Upper lobe of left lung (tissue), 6 donors: ENCODE measurements around the gene C2orf78. TPM values are rescaled to one million over a fixed set of nuclear protein-coding genes. Genes with fewer than 3 reads are reported as not detected.
A peak's percentile ranks its signal among the peaks of the same experiment; 100 is the strongest.

Experiments
- ATAC-seq, 2 donors: fragments of 200-7000 bp; cut with Tn5 transposase; one replicate each; pipeline ENCODE4 v1.9.1; 2022; ENCODE audit warnings: mild to moderate bottlenecking in 2 of 2, moderate library complexity in 2 of 2; ENCODE audit not compliant: low FRiP score in 2 of 2
- DNase-seq, 2 donors: peaks; one replicate each; pipeline ENCODE4 v3.0.0-alpha.2; 2019 to 2020
- H3K27ac ChIP-seq, 4 donors: fragments of 200-600 bp; sonication (generic); one replicate each; pipeline ENCODE4 v1.5.1; 2016 to 2019
- H3K27me3 ChIP-seq, 4 donors: fragments of 200-600 bp; sonication (generic); one replicate each; pipeline ENCODE4 v1.5.1; 2017 to 2019
- H3K36me3 ChIP-seq, 4 donors: fragments of 200-600 bp; sonication (generic); one replicate each; pipeline ENCODE4 v1.5.1; 2016 to 2019
- H3K4me1 ChIP-seq, 4 donors: fragments of 200-600 bp; sonication (generic); one replicate each; pipeline ENCODE4 v1.5.1; 2018 to 2019
- H3K4me3 ChIP-seq, 4 donors: fragments of 200-600 bp; sonication (generic); one replicate each; pipeline ENCODE4 v1.5.1; 2017 to 2019; ENCODE audit warnings: mild to moderate bottlenecking in 2 of 4, moderate library complexity in 1 of 4
- H3K9me3 ChIP-seq, 4 donors: fragments of 200-600 bp; sonication (generic); one replicate each; pipeline ENCODE4 v1.5.1; 2018 to 2019
- EP300 ChIP-seq, 4 donors: sonication (generic); formaldehyde crosslinking; IDR thresholded peaks; one replicate each; pipeline ENCODE4 v1.5.1; 2017; ENCODE audit warnings: antibody characterized with exemption in 4 of 4, control low read depth in 2 of 4
- POLR2A ChIP-seq, 4 donors: fragments of 450-650 bp; IDR thresholded peaks; one replicate each; pipeline ENCODE4 v1.5.1; 2016 to 2017; ENCODE audit warnings: antibody characterized with exemption in 4 of 4, mild to moderate bottlenecking in 2 of 4
- POLR2AphosphoS5 ChIP-seq, 2 donors: sonication (generic); formaldehyde crosslinking; IDR thresholded peaks; one replicate each; pipeline ENCODE4 v1.5.1; 2017; ENCODE audit warnings: antibody characterized with exemption in 2 of 2
- WGBS, 2 donors: methylation state at CpG; one replicate each; pipeline ENCODE4 v1.1.5; 2017 to 2018; 5-methylcytosine and 5-hydroxymethylcytosine counted together
- total RNA-seq, 6 donors: library from RNA; depleted of rRNA in 4 of 6; stranded (reverse); fragments of >200 nt in 4 of 6; gene quantifications; one replicate each; pipeline versions ENCODE4 v1.1.0 to v1.2.1, GENCODE V29; 2016 to 2021
- TF ChIP-seq, protein P1 (sequence below), 6 experiments: fragments of 450-650 bp in 4 of 6; fragments of 200-600 bp in 2 of 6; sonication (generic) in 2 of 6; IDR thresholded peaks; one replicate each; pipeline ENCODE4 v1.5.1; 2016 to 2019; ENCODE audit warnings: antibody characterized with exemption in 6 of 6
- donor health status: DM: no; HTN: no; CAD: no; lungs with moderate emphysema.
- donor health status: DM: no; HTN: yes; CAD: no; lungs with severe emphysema.

Gene C2orf78
- total RNA-seq, 6 donors from 2014 or later, result not detected

DNA sequence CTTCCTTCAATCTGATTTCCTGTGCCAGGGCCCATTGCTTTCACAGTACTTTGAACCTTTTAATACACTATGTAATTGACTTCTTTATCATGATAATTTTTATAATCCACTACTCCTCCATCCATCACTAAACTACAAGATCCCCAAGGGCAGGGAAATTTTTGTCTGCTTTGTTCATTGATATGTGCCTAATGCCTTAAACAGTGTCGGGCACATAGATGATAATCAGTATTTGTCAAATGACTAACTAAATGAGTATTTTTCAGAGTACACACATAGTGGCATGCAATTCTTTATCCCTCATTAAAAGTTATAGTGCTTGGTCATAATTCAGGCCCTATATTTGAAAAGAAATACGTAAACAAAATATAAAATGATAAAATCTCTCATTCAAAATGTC, 39.4 kb downstream of the C2orf78 start:
- 46 to 48% methylated on average over 2 of the region's 2 CpGs for WGBS, 2 donors
- Histone ChIP-seq H3K36me3 (no peaks in the 10 kb centered on the region), H3K9me3 (no peaks in the 10 kb centered on the region), H3K4me1 (peaks cover 4 to 7% (median 5%) of the 10 kb centered on the region in 4 donors), H3K27ac (no peak overlapping the region), H3K4me3 (no peak overlapping the region), H3K27me3 (no peaks in the 10 kb centered on the region)
- no peak for ATAC-seq
- TF ChIP-seq POLR2A (IDR thresholded peaks at IDR 0.05) (no peak), EP300 (IDR thresholded peaks at IDR 0.05) (no peak), POLR2AphosphoS5 (IDR thresholded peaks at IDR 0.05) (no peak)
- TF ChIP-seq, protein P1, sequence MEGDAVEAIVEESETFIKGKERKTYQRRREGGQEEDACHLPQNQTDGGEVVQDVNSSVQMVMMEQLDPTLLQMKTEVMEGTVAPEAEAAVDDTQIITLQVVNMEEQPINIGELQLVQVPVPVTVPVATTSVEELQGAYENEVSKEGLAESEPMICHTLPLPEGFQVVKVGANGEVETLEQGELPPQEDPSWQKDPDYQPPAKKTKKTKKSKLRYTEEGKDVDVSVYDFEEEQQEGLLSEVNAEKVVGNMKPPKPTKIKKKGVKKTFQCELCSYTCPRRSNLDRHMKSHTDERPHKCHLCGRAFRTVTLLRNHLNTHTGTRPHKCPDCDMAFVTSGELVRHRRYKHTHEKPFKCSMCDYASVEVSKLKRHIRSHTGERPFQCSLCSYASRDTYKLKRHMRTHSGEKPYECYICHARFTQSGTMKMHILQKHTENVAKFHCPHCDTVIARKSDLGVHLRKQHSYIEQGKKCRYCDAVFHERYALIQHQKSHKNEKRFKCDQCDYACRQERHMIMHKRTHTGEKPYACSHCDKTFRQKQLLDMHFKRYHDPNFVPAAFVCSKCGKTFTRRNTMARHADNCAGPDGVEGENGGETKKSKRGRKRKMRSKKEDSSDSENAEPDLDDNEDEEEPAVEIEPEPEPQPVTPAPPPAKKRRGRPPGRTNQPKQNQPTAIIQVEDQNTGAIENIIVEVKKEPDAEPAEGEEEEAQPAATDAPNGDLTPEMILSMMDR (IDR thresholded peaks at IDR 0.05), result no peak
- DNase-seq, result no peak

DNA sequence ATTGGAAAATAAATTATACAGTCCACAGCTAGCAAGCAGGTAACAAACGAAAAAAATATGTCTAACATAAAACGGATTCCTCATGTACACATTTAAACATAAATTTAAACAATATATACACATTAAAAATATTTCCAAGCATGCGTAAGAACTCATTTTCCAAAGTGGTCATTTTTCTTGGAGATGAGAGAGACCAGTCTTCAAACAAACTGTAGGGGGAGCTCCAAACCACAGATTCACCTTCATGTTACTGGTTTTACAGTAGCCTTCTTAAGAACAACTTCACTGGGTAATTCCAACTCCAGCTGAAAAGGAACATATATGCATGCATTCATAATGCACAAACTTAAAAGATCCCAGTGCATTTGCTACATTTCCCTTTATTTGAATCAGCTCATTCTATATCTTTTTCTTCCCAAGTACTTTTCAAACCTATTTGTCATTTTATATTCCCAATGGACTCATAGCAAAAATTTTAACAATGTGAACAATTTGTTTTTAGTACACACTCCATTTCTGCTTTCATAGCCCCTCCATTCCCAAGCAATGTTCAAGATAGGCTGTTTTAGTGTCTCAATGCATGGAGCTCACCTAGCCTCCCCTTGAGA, 40.0 kb downstream of the C2orf78 start:
- peak in 1 of 2 donors; percentile 59 for ATAC-seq

DNA sequence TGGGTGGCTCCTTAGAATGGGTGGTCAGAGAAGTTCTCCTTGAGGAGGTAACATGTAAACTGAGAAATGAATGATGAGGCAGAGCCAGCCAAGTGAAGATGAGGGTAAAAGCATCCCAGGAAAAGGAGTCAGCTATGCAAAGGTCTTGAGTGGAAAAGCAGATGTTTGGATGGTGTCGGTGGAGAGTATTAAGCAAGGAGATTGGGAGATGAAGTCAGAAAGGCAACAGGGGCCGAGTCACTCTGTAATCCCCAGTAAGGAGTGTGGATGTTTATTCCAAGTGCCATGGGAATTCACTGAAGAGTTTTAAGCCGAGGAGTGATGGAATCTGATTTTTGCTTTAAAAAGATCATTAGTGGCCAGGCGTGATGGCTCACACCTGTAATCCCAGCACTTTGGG, 41.4 kb downstream of the C2orf78 start:
- no peaks in the 10 kb centered on the region for H3K27me3 ChIP-seq
- no peak overlapping the region for H3K27ac ChIP-seq
- no peak overlapping the region for H3K4me3 ChIP-seq
- 79 to 83% methylated on average over 4 of the region's 4 CpGs for WGBS, 2 donors
- peaks cover 7 to 17% (median 14%) of the 10 kb centered on the region in 4 donors for H3K4me1 ChIP-seq
- H3K9me3 ChIP-seq, result no peaks in the 10 kb centered on the region
- no peak for DNase-seq
- no peak for ATAC-seq
- no peaks in the 10 kb centered on the region for H3K36me3 ChIP-seq
- TF ChIP-seq, protein P1 (IDR thresholded peaks at IDR 0.05), result no peak
- no peak for TF ChIP-seq POLR2AphosphoS5 (IDR thresholded peaks at IDR 0.05)
- TF ChIP-seq EP300 (IDR thresholded peaks at IDR 0.05), result no peak
- no peak for TF ChIP-seq POLR2A (IDR thresholded peaks at IDR 0.05)

More for the DNA sequence above, 40.0 kb downstream of the C2orf78 start:
- Histone ChIP-seq H3K9me3 (no peaks in the 10 kb centered on the region), H3K27ac (no peak overlapping the region), H3K4me3 (no peak overlapping the region), H3K27me3 (no peaks in the 10 kb centered on the region), H3K4me1 (peaks cover 4 to 7% (median 6%) of the 10 kb centered on the region in 4 donors), H3K36me3 (no peaks in the 10 kb centered on the region)
- TF ChIP-seq POLR2AphosphoS5 (IDR thresholded peaks at IDR 0.05), result no peak
- TF ChIP-seq, protein P1 (IDR thresholded peaks at IDR 0.05), result peak; percentile 61 to 81 (median 70)
- TF ChIP-seq POLR2A (IDR thresholded peaks at IDR 0.05), result no peak
- WGBS, 2 donors, result 4 to 8% methylated on average over 3 of the region's 3 CpGs
- DNase-seq, result no peak

DNA sequence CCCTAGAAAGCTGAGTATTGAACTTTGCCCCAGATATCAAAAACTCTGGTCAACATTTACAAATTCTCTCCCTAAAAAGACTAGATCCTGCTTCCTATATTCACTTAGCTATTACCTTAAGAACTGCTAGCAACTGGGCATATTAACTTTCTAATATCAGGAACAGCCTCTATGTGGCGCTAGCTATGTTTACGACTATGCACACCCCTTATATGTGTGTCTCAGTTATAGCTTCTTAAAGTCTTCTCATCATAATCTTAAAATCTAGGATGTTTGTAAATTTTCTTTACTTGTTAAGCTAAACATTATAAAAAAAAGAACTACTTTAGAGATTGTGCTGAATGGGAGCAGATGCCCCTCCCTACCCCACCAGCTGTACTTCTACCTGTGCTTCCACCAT, 43.0 kb downstream of the C2orf78 start:
- Histone ChIP-seq H3K27me3 (no peaks in the 10 kb centered on the region), H3K9me3 (no peaks in the 10 kb centered on the region), H3K27ac (no peak overlapping the region), H3K4me3 (no peak overlapping the region), H3K36me3 (peaks cover 0 to 6% (median under 1%) of the 10 kb centered on the region in 4 donors), H3K4me1 (peaks cover 11 to 21% (median 14%) of the 10 kb centered on the region in 4 donors)
- TF ChIP-seq, protein P1 (IDR thresholded peaks at IDR 0.05), result peak in 1 of 6 experiments; percentile 25
- no peak for TF ChIP-seq POLR2A (IDR thresholded peaks at IDR 0.05)
- DNase-seq (no peak), ATAC-seq (no peak)
- WGBS, 2 donors, result 38 to 46% methylated on average over 2 of the region's 2 CpGs
